CD4-positive, alpha-beta T cell treated with Interleukin-6 for 4 hours (primary cell): ENCODE measurements around the gene SLC24A3.
A peak's percentile ranks its signal among the peaks of the same experiment; 100 is the strongest.

ENCODE experiments used
- DNase-seq: peaks from one replicate; pipeline ENCODE4 v3.0.0-alpha.2; 2020; ENCODE audit warnings: mixed read lengths

Gene SLC24A3

GRCh38 chr20:19560881-19561480 is 348.5 kb downstream of the SLC24A3 start:
- DNase-seq, result no peak

- no peak for DNase-seq
Measured at GRCh38 chr20:19562426-19562825, 350.0 kb downstream of the SLC24A3 start.

DNA sequence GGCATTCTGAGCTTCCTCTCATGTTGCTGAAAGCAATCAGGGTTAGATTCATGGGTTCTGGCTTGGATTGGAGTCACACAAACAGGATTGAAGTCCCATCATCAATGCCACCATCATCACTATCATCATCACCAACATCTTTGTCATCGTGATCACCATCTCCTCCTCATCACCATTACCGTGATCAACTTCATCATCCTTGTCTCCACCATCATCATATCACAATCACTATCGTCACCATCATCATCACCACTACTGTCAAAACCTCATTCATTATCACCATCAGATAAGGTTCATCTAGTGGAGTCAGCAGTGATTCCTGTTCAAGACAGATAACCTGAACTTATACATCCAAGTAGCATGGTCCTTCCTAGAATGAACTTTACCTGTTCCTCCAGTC is 351.8 kb downstream of the SLC24A3 start:
- DNase-seq, result no peak

DNA sequence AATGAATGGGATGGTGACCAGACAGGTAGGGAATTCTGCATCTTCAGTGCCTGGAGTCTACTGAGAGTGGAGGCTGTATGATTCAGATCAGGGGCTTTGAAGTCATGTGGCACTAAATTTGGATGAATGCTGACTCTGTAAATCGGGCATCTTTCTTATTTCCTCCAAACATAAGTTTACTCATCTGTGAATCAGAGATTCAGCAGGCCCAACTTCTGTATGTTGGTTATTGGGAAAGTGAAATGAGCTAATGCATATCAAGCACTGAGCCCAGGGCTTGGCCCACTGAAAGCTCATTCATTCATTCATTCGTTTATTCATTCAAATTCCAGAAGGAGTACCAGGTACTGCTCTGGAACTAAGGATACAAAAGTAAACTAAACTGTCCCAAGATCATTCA is 353.3 kb downstream of the SLC24A3 start:
- DNase-seq, result no peak

DNA sequence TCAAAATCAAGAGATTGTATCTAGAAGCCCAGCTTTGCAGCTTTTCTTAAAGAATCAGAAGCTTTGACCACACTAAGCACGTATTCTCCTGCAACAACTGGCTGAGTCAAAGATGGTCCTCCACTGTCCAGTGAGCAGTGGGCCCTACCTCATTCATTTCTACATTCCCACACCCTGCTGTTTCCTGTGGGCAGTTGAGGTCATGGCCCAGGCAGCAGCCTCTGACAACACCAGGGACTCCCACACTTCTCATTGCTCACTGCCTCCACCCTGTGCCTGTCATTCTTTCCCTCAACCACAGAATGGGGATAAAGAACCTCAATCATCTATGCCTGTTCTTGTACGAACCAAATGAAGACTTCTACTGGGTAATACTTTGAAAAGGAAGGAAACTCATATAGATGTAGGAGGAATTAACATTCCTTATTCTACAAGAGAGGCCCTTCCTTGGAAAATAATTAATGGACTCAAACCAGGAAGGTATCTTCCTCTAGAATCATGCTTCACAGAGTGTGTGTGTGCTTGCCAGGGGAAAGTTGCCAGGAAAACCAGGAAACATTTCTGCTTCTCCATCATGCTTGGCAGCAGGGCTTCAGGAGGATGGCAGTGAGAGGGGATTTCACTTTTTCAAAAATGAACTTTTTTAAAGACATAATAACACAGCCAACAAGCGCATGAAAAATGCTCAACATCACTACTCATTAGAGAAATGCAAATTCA is 353.9 kb downstream of the SLC24A3 start:
- no peak for DNase-seq

- no peak for DNase-seq
Measured at GRCh38 chr20:19568128-19568527, 355.7 kb downstream of the SLC24A3 start.

DNA sequence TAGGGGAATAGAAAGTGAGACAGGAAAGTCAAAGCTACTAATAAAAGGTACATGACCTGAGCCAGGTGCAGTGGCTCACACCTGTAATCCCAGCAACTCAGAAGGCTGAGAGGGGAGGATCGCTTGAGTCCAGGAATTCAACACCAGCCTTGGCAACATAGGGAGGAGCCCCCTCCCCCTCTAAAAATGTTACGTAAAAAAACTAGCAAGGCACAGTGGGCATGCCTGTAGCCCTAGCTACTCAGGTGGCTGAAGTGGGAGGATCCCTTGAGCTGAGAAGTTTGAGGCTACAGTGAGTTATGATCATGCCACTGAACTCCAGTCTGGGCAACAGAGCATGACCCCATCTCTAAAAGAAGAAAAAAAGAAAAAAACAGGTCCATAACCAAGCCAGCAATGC is 359.6 kb downstream of the SLC24A3 start:
- DNase-seq, result no peak

- no peak for DNase-seq
Measured at GRCh38 chr20:19577692-19578091, 365.2 kb downstream of the SLC24A3 start.

GRCh38 chr20:19582782-19583181 is 370.3 kb downstream of the SLC24A3 start:
- no peak for DNase-seq

- peak; percentile 13 for DNase-seq
Measured at GRCh38 chr20:19583532-19584175, 371.2 kb downstream of the SLC24A3 start.

GRCh38 chr20:19588241-19588640 is 375.8 kb downstream of the SLC24A3 start:
- no peak for DNase-seq

DNA sequence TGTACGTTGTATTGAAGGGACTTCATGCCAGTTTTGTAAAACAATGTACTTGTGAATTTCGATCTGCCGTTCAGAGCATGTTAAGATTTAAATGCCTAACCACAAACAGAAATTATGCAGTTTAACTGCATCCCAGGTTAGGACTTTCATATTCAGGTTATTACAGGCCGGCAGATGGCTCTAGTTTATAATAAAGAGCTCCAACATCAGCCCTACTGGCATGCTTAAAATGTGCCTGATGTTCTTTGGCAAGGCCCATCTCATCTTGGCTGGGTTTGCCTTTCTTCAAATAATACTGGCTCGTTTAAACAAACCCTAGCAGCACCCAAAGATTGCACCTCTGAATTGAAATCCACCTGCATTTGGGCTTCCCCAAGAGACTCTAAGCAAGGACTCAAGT is 376.3 kb downstream of the SLC24A3 start:
- no peak for DNase-seq

GRCh38 chr20:19589787-19590362 is 377.4 kb downstream of the SLC24A3 start:
- DNase-seq, result no peak

- no peak for DNase-seq
Measured at GRCh38 chr20:19590382-19590781, 377.9 kb downstream of the SLC24A3 start.

GRCh38 chr20:19593762-19594161 is 381.3 kb downstream of the SLC24A3 start:
- DNase-seq, result no peak

GRCh38 chr20:19594896-19595295 is 382.5 kb downstream of the SLC24A3 start:
- no peak for DNase-seq

DNA sequence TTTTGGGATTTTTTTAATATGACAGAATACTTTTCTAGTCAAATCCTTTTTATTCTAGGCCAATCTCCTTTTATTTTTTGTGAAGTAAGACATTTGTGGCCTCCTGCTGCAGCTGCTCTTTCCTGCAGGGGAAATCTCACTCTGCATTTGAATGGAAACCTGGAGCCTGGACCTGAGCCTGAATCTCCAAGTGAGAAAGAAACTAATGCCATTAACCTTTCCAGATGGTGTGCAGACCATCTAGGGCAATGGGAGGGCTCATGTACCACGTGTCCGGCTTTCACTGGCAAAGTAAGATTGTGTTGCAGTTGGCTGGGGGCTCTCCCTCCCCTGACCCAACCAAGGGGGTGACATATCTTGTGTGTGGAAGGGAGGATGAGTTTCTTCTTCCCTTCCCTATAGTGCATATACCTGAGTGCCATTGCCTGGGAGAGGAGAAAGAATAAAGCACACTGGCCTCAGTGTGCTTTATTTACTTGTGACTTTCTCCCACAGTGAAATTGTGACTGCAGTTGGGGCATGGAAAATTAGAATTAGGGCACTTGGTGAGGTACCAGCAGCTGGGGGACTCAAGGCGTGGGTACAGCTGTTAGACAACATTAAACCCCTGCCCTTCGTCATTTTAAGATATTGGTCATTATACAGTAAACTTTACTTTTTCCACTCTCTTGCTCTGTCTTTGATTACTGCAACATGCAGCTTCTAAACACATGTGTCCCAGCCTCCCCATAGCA is 385.8 kb downstream of the SLC24A3 start:
- DNase-seq, result no peak

GRCh38 chr20:19599200-19599599 is 386.8 kb downstream of the SLC24A3 start:
- DNase-seq, result no peak

DNA sequence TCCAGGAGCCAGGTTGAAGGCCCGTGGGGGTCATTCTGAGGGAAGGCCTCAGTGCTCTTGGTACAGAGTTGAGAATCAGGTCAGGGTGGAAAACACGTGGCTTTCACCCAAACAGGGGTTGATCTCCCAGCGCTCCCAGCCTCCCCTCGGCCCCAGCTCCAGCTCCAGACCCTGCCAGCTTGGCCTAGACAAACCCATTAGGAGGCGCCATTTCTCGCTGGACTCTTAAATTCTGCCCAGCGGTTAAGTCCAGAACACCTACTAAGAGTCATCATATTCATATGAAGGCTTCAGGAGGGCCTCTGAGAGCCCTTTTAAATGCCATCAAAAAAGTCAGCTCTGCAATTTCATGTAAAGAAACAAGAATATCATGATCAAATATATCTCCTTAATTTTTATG is 387.6 kb downstream of the SLC24A3 start:
- DNase-seq, result no peak

GRCh38 chr20:19601126-19601810 is 388.8 kb downstream of the SLC24A3 start:
- DNase-seq, result no peak

DNA sequence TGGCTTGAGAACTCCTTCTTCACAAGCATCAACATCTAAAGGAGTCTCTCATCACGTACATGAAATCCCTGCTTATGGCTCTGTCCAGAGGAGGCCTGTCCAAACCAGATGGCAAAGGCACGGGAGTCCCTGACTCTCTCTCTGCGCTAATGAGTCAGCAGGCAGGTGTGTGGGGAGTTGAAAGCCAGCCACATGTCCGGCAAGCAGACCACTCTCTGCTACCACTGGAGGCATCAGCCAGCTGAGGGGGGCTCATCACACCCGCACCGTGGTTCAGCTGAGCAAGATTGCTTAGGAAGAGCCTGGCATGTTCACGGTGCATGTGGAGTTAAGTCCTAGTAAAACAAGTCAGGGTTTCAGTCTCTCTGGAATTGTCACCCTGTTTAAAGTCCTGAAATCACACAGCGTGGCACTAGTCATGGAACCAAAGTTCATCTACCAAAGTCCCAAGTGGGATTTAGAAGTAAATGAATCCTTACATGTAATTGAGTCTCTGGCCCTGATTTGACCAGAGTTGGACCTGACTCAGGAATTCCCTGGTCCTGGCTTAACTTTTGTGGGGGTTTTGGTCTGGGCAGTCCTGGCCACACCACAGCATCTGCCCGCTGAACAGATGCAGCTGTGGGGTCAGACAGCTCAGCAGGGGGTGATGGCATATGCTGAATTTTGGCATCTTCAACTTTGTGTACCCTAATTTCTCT is 390.4 kb downstream of the SLC24A3 start:
- DNase-seq, result no peak

DNA sequence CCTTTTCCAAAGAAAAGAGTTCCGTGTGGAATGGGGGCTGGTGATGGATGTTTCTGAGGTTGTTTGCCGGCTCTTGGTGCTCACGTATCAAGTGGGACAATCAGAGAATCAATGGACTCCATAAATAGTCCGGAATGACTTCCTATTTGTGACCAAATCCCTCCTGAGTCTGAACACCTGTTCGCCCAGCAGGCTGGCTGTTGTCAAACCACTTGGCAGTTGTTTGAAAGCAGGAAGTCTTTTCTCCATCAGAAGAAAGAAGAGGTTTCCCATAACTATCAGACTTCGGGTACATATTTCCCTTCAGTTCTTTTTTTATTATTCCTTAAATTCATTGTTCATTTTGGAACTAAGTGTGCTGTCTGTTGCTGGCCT is 390.9 kb downstream of the SLC24A3 start:
- no peak for DNase-seq
